Ramos (cell line): ENCODE data around the gene LSS.
"Not testable (repeated sequence)": the region's sequence is repeated elsewhere in the genome, so short reads cannot be mapped to it uniquely, and the experiment has no call there.

Source experiments
- in situ Hi-C: fragments of 300-500 bp; cut with MboI; formaldehyde crosslinking; loops from one replicate; pipeline ENCODE4 v1.14.3; 2022; ENCODE audit warnings: low sequenced_read_pairs; ENCODE audit not compliant: unreplicated experiment

Gene LSS

DNA sequence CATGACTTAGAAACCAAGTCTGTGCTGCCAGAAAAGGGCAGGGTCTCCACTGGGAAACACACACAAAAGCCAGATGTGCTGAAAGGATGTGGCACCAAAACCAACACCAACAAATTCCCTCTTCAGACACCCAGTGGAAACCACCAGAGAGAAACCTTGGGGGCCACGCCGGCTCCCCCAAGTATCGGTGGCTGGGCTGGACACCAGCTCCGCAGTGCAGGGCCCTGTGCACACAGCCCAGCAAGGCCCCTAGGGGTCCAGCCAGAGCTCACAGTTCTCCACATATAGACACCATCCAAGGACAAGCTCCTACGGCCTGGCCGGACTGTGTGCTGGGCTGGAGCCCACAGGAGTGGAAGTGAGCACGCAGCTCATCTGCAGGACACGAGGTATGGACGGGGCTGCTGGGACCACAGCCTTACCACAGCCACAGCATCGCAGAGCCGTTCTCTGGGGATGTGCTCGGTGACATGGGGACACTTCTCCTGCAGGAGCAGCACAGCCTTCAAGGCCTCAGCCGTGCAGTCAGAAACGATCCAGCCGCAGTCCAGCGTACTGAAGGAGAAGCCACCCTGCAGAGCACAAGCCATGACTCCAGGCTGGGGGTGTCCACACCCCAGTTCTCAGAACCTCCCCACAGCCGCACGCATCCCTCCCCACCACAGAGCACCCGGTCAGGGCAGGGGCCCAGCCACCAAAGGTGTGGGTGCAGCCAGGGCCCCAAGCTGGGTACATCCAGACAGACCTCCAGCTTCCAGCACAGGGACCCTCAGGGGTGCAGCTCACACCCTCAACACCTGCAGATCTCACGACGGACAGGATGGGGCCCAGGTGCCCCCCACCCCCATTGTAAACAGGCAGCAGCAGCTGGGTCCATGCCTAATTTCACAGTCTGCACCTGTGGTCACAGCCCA, 21.3 kb downstream of the LSS start:
- in situ Hi-C loops = no loop called here

DNA sequence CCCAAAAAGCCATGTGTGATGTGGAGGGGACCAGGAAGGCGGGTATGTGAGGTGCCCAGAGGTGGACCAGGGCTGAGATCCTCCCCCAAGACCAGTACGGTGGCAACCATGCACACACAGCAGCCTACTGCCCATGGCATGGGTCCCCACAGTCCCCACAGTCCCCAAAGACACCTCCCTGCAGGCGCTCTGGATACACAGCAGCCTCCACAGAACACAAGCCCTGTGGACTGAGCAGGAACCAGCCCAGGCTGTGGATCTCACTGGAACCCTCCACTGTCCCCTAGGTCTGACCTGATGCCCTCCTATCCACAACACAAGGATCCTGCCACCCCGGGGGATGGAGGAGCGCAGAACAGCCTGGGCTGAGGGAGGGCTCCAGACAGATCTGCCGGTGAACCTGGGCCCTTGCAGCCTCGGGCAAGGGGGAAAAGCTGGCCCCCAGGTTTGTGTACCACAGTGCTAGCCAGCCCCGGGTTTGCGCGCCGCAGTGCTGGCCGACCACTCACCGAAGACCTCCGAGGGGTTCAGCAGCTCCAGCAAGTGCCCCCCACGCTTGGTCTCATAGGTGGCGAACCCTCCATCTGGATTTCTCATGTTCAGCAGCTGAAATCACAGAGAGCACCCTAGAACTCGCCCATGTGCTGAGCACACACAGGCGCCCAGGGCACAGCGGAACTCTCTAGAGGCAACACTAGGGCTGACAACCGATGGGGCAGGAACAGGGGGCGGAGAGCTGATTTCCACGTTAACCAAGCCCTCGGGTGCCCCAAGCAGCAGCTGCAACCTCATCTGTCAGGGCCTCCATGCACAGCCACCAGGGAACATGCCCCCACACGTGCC, 22.2 kb downstream of the LSS start:
- in situ Hi-C loops = no loop called here

DNA sequence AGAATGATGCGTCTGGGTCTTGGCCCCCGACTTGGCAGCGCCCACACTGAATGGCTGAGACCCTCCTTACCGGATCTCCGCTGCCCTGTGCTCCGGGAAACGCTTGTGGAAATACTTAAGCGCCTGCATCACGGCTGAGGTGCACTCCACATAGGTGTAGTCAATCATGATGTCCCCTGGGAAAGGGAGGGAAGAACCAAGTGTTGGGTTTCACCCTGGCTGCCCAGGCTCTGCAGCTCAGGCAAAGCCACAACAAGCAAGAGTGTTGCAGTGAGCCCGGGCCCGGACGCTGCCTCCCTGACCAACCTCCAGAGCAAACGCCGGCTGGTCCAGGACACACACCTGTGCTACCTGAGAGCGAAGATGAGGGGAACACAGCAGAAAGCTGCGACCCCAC, 22.8 kb downstream of the LSS start:
- in situ Hi-C loops = no loop called here

DNA sequence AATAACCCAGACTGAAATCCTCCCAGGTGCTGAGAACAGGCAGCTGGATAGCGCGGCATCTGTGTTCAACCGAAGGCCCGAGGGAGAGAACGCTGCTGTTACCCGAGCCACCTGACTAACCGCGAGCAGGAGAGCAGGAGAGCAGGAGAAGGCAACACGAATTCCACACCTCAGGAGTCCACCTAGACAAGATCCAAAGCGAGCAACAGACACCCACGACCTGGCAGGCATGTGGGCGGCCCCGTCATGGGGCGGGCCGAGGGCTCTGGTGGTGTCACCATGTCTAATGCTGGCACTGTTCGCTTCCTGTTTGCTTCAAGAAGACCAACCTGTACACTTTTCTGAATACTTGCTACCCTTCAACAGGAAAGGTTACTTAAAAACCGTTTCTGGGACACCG, 23.4 kb downstream of the LSS start:
- in situ Hi-C loops = no loop called here

DNA sequence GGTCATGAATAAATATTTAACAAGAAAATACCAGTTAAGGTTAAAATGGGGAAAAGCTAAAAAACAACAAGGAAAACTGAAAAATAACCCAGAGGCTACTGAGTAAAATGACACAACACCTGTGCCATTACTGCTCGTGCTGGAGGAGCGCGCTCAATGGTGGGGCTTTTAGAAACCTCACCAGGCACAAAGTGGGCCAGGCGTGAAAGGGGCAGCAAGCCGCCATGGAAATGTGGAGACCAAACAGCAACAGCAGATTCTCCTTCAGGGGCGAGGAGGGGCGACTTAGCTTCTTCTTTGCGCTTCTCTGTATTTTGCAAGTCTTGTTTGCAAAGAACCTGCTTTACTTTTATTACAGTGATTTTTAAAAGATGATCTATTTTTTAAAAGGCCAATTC, 25.4 kb downstream of the LSS start:
- in situ Hi-C loops = no loop called here

DNA sequence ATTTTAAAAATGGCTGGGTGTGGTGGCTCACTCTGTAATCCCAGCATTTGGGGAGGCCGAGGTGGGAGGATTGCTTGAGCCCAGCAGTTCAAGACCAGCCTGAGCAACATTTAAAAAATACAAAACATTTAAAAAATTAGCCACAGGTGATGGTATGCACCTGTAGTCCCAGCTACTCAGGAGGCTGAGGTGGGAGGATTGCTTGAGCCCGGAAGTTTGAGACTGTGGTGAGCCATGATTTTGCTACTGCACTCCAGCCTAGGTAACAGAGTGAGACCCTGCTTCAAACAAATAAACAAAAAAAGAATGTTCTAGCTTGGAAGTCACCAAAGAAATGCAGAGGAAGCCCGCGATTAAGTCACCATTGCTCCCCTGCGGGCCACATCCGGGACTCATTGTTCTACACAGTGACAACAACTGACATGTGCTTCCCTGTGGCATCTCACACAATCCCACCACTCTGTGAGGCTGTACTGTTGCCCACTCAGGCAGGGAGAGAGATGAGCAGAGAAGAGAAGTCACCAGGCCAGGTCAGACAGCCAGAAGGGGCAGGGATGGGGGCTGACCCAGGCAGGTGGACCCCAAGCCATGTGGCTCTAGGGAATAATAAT, 25.9 kb downstream of the LSS start:
- in situ Hi-C loops = no loop called here

DNA sequence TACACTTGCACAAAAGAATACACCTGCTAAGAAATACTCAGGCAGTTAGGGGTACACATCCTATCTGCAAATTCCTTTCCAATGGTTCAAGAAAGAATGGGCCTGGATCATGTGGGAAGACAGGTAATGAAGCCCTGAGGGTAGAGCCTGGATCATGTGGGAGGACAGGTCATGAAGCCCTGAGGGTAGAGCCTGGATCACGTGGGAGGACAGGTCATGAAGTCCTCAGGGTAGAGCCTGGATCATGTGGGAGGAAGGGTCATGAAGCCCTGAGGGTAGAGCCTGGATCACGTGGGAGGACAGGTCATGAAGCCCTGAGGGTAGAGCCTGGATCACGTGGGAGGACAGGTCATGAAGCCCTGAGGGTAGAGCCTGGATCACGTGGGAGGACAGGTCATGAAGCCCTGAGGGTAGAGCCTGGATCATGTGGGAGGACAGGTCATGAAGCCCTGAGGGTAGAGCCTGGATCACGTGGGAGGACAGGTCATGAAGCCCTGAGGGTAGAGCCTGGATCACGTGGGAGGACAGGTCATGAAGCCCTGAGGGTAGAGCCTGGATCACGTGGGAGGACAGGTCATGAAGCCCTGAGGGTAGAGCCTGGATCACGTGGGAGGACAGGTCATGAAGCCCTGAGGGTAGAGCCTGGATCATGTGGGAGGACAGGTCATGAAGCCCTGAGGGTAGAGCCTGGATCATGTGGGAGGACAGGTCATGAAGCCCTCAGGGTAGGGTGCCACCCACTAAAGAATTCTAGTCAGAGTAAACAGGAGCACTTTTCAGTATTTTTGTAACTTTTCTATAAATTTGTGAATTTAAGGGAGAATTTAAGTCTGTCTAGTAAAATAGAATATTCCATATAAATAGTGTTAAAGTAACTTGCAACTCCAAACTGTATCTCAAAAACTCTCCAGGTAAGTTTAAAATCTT, 27.4 kb downstream of the LSS start:
- in situ Hi-C loops = not testable (repeated sequence)

DNA sequence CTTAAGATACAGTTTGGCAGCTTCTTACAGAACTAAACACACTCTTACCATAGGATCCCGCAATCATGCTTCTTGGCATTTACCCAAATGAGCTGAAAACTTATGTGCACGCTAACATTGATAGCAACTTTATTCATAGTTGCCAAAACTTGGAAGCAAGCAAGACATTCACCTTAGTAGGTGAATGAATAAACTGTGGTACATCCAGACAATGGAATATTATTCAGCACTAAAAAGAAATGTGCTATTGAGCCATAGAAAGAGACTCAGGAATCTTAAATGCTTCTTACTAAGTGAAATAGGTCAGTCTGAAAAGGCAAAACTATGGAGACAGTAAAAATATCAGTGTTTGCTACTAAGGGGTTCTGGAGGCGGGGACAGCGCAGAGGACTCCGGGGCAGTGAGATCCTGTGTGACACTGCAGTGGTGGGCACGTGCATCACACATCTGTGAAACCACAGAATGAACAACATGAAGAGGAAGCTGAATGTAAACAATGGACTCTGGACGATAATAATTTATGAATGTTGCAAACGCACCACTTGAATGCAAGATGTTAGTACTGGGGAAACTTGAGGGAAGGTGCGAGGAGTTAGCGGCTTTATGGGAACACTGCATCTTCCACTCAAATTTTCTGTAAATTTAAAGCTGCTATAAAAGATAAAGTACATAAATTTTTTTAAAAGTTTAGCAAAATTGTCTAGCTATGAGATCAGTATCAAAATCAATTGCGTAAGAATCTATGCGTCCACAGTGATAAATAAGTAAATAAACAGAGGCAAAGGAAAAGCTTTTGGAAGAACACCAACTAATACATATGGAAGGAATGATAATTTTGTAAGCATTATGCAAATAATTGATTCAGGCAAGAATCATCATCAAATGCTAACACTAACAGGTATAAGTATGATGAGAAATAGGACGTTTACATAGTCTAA, 28.9 kb downstream of the LSS start:
- in situ Hi-C loops = no loop called here

DNA sequence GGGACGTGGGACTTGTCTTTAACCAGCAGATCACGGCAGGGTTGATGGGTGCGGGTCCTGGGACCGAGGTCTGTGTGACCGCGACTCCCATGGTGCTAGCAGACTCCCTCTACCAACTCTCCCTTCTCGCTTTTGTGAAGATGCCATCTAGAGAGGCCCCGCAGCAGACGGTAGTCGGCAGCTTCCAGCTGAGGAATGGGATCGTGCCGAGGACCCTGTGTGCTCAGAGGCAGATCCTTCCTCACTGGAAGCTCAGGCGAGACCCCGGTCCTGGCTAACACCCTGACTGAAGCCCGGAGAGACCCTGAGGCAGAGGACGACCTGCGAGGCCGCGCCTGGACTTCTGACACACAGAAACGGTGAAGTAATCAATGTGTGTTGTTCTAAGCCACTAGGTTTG, 31.8 kb downstream of the LSS start:
- in situ Hi-C loops = no loop called here

DNA sequence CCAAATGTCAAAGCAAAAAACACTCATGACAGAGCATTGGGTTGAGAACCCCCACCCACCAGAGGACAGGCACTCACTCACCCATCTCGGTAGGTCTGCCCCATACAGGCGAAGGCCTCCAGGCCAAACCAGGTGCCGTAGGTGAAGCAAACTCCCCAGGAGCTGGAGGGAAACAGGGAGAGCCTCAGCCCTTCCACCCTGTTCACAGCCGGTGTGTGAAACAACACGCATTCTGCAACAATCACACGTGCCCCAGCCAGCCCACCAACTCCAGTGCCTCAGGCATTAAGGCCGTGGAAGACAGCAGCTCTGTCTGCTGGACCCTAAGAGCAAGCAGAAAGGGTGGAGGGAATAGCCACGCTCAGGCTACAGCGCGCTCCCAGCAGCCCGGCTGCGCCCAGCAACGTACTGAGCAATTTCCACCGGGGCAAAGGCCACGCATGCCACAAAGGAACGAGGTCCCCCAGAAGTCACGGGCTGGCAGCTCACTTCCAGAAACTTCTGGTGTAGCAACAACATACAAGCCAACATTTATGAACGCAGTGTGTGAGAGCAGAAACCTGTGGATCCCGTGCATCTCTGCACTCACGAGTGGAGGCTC, 32.9 kb downstream of the LSS start:
- in situ Hi-C loops = no loop called here

DNA sequence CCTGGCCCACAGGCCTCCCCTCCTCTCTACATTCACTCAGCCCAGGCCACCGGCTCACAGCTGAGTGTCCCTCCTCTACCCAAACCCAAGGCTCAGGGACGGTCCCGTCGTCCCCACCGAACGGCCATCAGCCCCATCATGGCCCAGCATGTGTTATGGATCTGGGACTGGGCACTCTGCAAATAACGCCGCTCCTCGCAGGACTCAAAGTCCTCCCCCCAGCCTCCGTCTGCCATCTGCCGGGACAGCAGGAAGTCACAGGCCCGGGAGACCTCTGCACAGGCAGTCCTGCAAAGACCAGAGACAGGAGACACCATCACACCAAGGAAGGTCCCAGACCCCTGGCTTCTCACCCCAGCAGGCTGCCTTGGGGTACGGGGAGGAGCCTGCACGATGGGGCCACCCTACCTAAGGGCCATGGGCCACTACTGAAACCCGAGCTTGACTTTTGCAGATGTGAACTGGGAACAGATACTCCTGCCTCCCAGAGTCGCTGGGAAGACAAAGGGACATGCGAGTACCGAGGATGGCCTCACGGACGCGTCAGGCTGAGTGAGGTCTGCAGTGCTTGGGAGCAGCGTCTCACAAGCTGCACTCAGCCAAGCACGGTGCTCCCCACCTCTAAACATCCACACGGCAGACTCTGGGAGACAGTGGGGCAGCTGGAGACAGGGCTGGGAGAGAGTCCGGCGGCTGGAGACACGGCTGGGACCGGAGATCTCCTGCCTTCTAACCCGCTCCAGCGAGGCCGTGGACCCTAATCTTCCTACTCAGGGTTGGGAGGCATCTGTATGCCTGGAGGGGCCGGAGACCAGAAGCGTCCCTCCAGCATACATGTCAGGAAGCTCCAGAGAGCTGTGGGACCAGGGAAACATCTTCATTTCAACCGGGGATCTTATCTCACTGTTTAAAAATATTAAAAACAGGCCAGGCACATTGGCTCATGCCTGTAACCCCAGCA, 33.9 kb downstream of the LSS start:
- in situ Hi-C loops = no loop called here

DNA sequence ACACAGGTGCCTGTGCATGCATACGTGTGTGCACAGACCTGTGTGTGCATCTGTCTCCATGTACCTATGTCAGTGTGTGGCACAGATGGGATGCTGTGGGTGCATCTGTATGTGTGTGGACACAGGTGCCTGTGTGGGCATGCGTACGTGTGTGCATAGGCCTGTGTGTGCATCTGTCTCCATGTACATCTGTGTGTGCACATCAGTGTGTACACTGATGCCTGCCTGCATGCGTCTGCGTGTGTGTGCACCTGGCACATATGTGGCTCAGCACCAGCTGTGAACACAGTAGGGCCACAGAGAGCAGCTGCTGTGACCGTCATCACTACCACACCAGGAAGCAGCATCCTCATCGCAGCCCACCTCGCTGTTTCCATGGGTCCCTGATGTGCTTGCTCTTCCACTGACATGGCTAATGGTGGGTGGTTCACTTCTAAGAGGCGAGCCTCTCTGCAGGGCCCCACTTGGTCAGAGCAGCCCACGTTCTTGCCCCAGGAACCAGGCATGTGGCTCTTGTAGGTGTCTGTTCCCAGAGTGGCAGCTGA, 34.7 kb downstream of the LSS start:
- in situ Hi-C loops = no loop called here

DNA sequence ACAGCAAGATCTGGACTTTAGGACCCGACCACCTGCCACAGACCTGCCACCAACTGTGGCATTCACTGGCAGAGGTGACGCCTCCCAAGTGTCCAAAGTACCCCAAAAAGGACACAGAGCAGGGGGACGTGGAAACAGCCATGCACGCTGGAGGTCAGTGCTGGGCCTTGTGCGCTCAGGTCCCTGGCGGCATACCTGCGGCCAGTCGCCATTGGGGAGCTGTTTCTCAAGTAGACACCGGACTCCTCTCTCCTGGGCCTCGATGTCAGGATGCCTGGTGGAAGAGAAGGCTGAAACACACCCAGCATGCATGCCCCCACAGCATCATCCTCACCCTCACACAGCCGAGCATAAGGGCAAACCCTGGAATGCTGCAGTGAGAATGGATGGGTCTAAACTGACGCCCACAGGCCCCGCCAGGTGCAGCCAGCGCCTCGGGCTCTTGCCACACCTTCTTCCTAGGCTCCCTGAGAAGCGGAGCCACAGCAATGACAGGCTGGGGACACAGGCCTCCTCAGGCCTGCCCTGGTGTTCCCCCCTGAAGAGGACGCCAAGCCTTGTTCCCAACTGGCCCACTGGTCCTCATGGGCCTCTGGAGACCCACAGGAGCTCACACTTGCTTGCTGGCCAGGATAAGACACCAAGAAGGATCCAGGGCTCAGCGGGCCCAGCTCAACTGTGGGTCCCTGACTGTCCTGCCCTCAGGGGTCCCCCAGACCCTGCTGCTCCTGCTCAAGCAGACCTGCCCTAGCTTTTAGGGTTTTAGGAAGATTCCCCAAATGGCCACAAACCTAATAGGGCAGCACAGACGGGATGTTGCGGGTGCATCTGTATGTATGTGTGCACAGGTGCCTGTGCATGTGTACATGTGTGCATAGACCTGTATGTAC, 36.6 kb downstream of the LSS start:
- in situ Hi-C loops = no loop called here

DNA sequence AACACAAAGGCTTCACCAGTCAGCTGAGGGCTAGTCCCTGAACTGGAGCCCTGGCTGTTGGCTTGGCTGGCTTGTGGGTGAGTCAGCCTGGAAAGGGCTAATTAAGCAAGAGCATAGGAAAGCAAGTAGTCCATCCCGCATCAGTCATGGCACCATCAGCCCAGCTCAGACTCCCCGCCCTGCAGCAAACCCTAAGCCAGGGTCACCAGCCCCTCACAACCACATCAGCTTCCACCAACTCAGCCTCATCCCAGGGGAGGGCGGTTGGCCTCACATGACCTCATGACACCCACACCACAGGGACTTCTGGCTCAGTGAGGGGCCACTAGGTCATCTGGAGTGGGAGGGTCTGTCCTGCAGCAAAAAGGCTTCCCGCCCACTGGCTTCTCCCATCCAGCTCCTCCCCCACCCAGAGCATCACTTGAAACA, 37.3 kb downstream of the LSS start:
- in situ Hi-C loops = no loop called here

DNA sequence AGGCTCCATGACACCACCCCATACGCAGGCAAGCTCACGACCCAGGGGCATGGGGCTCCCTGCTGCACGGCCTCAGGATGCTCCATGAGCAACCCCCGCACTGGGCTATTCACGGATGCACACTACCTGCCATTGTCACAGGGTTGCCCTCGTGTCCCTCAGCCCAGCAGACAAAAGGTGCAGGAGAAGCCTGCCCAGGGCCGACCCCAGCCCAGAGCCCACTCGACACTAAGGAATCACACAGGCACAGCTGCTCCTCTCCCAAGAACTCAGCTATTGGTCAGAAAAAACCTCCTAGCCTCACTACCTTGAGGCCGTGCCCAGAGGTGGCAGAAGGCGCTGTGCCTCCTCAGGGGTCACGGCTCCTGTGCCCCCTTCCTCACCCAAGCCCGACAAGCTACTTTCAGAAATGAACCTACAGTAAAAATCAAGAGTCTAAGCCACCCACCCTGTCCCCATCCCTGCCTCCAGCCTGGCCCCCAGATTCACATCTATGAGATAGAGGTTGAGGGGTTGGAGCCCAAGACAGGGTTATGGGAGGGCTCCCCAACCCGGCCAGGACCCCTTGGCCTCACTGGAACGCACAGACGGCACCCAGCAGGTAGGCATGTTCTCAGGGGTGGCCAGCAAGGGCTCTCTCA, 38.0 kb downstream of the LSS start:
- in situ Hi-C loops = no loop called here
